IPS-18c (cell line): ENCODE data around the gene DLL4.

Experiments used
- H3K4me3 ChIP-seq: 2 replicates; pipeline ENCODE4 v1.7.0; 2013; ENCODE audit warnings: low read depth, mild to moderate bottlenecking, low read length, moderate library complexity; ENCODE audit not compliant: insufficient read depth
- H3K9me3 ChIP-seq: one replicate; pipeline ENCODE4 v1.6.1; 2013; ENCODE audit warnings: mild to moderate bottlenecking, low read length, moderate library complexity; ENCODE audit not compliant: control insufficient read depth, insufficient read depth

Gene DLL4

GRCh38 chr15:40928821-40929659 is at the start of gene DLL4:
DLL4 (plus strand) TSS chr15:40929340; CDS start chr15:40929669, 329 bp downstream.
- Histone ChIP-seq H3K4me3 (peak within 1 kb of the TSS; percentile 45), H3K9me3 (peaks cover 3% of the 10 kb centered on the region)

DNA sequence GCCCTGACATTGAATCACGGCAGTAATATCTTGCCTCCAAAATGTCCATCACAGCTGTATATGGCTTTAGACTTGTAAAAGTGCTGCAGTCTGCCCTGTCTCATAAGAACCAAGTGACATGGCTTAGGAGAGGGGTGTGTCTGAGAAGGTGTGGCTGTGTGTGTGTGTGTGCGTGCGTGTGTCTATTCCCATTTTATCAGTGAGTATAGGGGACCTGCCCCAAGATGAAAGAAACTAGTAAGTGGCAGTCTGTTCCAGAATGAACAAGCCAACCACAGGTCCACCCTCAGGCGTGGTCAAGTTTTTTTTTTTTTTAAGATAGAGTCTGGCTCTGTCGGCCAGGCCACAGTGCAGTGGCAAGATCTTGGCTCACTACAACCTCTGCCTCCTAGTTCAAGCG is 49.5 kb upstream of the DLL4 start:
- Histone ChIP-seq H3K9me3 (no peaks in the 10 kb centered on the region), H3K4me3 (no peak overlapping the region)

GRCh38 chr15:40881351-40881750 is 47.8 kb upstream of the DLL4 start:
- H3K9me3 ChIP-seq: no peaks in the 10 kb centered on the region
- H3K4me3 ChIP-seq: no peak overlapping the region

DNA sequence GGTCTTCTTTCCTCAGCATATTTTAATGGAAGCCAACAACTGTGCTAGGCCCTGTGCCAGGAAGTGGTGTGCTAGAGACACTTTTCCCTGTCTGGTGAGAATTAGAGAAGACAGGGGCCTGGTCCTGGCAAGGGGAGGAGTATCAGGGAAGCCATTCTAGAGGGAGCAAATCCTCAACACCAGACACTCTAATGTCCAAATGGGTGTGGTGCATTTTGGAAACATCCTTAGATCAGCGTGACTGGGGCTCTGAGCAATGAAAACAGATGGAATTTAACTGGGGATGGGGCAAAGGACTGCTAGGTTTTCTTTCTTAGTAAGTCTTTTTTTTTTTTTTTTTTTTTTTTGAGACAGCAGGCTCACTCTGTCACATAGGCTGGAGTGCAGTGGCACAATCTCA is 42.6 kb upstream of the DLL4 start:
- no peak overlapping the region for H3K4me3 ChIP-seq

GRCh38 chr15:40889112-40889511 is 40.0 kb upstream of the DLL4 start:
- H3K4me3 ChIP-seq: no peak overlapping the region
- no peaks in the 10 kb centered on the region for H3K9me3 ChIP-seq

More for the DNA sequence above, 42.6 kb upstream of the DLL4 start:
- no peaks in the 10 kb centered on the region for H3K9me3 ChIP-seq

DNA sequence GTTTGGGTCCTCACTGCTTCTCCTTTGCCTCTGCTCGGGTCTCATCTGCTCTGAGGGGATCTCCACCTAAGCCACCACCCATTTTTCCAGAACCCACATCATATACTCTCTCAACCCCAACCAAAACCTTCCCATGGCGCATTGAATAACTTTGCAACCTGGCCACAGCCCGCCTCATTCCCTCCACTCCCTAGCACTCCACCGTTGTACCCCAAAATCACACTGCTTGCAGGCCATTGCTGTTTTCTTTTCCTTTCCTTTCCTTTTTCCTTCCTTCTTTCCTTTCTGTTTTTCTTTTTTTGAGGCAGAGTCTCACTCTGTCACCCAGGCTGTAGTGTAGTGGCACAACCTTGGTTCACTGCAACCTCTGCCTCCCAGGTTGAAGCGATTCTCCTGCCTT is 38.0 kb upstream of the DLL4 start:
- H3K9me3 ChIP-seq: no peaks in the 10 kb centered on the region
- H3K4me3 ChIP-seq: no peak overlapping the region

DNA sequence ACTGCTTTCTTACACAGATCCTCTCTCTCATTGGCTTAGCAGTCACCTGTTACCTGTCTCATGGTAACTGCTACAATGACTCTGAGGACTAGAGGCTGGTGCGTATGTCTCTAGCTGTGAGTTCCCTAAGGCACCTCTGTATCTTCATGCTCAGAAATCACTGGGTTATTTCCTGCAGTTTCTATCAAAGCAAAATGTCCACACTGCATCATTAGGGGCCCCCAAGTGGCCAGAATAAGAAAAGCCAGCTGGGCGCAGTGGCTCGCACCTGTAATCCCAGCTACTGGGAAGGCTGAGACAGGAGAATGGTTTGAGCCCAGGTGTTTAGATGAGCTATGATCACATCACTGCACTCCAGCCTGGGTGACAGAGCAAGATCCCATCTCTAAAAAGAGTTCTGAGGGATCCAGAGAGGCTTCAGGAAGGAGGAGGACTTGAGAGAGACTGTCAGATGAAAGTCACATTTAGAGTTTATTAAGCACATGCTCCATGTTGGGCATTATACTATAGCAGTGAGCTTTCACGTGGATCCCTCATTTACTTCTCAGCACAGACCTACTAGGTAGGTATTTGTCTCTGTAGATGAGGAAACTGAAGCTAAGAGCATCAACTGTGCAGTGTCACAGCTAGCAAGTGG is 37.2 kb upstream of the DLL4 start:
- no peak overlapping the region for H3K4me3 ChIP-seq

DNA sequence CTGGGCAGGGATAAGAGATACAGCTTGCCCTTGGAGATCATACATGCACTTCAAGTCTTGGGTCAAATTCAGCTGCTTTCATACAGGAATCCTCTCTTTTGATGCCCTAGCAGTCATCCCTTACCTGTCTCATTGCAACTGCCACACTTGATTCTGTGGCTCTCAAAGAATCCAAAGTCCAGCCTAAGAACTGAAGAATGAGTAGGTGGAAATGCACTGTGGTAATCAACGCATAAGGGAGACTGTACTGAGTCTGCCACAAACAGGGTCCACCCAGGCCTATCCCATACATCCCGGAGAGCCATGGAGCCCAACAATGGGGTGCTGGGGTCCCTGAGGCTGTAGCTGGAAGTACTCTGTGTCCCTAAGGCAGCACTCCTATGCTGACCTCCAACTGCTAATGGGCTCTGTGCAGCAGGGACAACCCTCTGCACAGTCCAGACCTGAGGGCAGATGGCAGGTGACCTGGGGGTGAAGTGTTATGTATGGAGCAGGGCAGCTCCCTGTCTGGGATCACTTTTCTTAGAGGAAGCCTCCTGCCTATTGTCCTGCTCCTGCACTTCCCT is 36.6 kb upstream of the DLL4 start:
- Histone ChIP-seq H3K9me3 (no peaks in the 10 kb centered on the region), H3K4me3 (no peak overlapping the region)

More for the DNA sequence above, 37.2 kb upstream of the DLL4 start:
- no peaks in the 10 kb centered on the region for H3K9me3 ChIP-seq

DNA sequence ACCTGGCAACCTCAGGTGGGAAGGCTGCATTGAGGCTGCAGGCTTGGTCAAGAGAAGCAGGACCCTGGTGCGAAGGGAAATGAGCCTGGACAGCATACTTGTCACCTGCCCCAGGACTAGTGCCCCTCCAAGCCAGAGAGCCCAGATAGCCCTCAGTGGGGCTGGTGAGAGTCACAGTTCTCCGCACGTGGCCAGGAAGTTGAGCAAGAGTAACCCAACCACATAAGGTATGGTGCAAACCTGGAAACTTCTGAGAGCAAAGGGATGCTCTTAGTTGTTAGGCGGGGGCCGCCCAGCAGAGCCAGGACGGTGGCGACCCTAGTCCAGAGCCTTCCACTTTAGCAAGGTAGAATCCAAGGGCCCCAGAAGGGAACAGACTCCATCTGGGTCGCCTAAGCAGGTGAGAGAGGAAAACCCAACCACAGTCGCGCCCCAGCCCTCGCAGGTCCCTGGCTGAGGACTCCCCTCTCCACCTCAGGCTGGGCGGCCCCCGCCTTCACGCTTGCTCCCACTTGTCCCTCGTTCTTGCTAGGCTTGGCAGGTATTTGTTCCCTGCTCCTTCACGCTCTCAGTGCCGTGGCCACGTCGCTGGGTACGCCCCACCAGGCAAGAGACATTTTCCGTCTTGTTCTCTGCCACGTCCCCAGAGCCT is 36.0 kb upstream of the DLL4 start:
- Histone ChIP-seq H3K4me3 (no peak overlapping the region), H3K9me3 (no peaks in the 10 kb centered on the region)

DNA sequence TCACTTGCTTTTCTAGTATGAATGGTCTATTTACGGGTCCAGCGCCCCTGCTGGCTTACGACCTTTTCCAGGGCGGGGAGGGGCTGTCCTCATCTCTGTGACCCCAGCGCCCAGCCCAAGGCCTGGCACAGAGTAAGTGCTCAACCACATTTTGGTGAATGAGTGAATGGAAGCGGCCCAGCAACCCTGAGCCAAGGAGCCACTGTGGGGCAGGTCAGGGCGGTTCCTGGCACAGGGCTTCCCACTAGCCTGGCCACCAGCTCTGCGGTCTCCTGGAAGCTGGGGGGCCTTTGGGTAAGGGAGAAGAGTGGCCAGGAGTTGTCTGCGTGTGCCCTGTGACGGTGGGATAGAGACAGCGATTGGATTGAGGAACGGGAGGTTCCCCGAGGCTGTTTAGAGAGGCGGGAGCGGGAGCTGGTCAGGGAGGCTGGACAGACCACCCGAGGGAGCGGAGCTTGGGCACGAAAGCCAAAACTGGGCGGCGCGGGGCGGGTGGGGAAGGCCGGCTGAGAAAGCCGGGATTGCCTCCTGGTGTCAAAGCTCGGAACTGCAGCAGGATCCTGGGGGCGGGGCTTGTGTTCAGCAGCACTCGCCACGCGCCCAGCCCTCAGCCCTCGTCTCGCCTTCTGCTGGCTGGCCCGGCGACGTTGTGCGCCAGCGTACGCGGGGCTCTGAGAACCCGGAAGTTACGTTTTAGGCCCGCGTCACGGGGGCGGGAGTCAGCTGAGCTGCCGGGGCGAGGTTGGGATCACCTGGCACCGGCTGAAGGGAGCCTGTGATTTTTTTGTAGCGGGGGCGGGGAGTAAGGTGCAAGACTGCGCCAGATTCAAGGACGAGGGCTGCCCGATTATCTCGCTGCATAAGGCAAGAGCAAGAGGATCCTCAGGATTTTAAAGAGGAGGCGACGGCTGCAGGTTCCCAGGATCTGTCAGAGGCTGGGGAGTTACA is 35.1 kb upstream of the DLL4 start, which contains the start of gene VPS18:
VPS18 (plus strand) TSS at position 718 of the 948 bp plus-strand sequence. CDS start 319 bp downstream, outside the sequence.
- H3K9me3 ChIP-seq: no peaks in the 10 kb centered on the region
- H3K4me3 ChIP-seq: peak within 1 kb of the TSS; percentile 87

- H3K4me3 ChIP-seq: peak overlapping the region; percentile 87
Measured at GRCh38 chr15:40894681-40895448, 34.3 kb upstream of the DLL4 start.

GRCh38 chr15:40899536-40900207 is 29.5 kb upstream of the DLL4 start:
- Histone ChIP-seq H3K4me3 (no peak overlapping the region), H3K9me3 (no peaks in the 10 kb centered on the region)

More at GRCh38 chr15:40894681-40895448, 34.3 kb upstream of the DLL4 start:
- no peaks in the 10 kb centered on the region for H3K9me3 ChIP-seq

DNA sequence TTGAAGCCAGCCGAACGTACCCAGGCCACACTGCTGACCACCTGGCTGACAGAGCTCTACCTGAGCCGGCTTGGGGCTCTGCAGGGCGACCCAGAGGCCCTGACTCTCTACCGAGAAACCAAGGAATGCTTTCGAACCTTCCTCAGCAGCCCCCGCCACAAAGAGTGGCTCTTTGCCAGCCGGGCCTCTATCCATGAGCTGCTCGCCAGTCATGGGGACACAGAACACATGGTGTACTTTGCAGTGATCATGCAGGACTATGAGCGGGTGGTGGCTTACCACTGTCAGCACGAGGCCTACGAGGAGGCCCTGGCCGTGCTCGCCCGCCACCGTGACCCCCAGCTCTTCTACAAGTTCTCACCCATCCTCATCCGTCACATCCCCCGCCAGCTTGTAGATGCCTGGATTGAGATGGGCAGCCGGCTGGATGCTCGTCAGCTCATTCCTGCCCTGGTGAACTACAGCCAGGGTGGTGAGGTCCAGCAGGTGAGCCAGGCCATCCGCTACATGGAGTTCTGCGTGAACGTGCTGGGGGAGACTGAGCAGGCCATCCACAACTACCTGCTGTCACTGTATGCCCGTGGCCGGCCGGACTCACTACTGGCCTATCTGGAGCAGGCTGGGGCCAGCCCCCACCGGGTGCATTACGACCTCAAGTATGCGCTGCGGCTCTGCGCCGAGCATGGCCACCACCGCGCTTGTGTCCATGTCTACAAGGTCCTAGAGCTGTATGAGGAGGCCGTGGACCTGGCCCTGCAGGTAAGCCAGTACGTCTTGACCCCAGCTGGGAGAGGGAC is 28.7 kb upstream of the DLL4 start:
- H3K4me3 ChIP-seq: no peak overlapping the region

GRCh38 chr15:40901053-40901443 is 28.1 kb upstream of the DLL4 start:
- no peak overlapping the region for H3K4me3 ChIP-seq

More for the DNA sequence above, 28.7 kb upstream of the DLL4 start:
- H3K9me3 ChIP-seq: no peaks in the 10 kb centered on the region

More at GRCh38 chr15:40901053-40901443, 28.1 kb upstream of the DLL4 start:
- no peaks in the 10 kb centered on the region for H3K9me3 ChIP-seq
